ENCODE measurements around the gene SMARCA4.

DNA sequence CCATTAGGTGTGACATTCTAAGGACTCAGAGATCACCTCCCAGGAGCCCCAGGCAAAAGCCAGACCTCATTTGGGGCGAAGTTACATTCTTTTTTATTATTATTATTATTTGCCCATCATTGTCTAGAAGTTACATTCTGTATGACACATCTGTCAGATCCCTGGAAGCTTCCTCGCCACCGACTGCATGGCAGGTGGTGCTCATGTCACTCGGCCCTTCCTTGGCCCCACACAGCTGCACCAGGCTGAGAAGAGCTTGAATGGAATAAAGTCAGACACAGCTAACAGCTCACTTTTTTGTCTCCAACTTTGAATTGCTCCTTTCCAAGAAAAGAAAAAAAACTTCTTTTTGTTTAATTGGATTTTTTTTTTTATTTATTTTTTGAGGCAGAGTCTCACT is 87.0 kb downstream of the SMARCA4 start:
- TF ChIP-seq, protein P1, sequence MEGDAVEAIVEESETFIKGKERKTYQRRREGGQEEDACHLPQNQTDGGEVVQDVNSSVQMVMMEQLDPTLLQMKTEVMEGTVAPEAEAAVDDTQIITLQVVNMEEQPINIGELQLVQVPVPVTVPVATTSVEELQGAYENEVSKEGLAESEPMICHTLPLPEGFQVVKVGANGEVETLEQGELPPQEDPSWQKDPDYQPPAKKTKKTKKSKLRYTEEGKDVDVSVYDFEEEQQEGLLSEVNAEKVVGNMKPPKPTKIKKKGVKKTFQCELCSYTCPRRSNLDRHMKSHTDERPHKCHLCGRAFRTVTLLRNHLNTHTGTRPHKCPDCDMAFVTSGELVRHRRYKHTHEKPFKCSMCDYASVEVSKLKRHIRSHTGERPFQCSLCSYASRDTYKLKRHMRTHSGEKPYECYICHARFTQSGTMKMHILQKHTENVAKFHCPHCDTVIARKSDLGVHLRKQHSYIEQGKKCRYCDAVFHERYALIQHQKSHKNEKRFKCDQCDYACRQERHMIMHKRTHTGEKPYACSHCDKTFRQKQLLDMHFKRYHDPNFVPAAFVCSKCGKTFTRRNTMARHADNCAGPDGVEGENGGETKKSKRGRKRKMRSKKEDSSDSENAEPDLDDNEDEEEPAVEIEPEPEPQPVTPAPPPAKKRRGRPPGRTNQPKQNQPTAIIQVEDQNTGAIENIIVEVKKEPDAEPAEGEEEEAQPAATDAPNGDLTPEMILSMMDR (IDR thresholded peaks at IDR 0.05), result no peak
- no peak for TF ChIP-seq POLR2A (IDR thresholded peaks at IDR 0.05)

Data from lower leg skin (tissue), 3 donors.